VCaP (cell line): ENCODE results near the gene TERB1.

Experiments
- H3K27ac ChIP-seq: fragments of 450-650 bp; 2 replicates; pipeline ENCODE4 v1.5.1; 2017
- TF ChIP-seq, protein P1 (sequence below): fragments of 450-650 bp; conservative IDR thresholded peaks from 2 replicates; pipeline ENCODE4 v1.5.1; 2017; ENCODE audit warnings: mild to moderate bottlenecking, moderate library complexity

The TERB1 gene

DNA sequence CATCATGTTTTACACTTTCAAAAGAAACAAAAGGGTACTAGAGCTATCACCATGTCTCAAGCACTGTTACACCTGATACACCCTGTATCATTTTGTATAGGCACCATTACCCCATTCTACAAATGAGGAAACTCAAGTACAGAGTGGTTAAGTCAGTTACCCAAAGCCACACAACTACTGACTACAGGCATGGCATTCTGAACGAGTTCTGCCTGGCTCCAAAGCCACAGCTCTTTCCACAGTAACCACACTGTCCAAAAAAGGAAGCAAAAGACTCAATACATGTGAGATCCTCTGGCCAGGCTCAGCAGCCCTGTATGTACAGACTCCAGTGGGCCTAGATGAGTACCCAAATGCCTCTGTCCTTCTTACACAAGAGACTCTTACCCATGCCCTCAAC lies 54.7 kb downstream of the TERB1 start:
- H3K27ac ChIP-seq: no peak overlapping the region
- TF ChIP-seq, protein P1, sequence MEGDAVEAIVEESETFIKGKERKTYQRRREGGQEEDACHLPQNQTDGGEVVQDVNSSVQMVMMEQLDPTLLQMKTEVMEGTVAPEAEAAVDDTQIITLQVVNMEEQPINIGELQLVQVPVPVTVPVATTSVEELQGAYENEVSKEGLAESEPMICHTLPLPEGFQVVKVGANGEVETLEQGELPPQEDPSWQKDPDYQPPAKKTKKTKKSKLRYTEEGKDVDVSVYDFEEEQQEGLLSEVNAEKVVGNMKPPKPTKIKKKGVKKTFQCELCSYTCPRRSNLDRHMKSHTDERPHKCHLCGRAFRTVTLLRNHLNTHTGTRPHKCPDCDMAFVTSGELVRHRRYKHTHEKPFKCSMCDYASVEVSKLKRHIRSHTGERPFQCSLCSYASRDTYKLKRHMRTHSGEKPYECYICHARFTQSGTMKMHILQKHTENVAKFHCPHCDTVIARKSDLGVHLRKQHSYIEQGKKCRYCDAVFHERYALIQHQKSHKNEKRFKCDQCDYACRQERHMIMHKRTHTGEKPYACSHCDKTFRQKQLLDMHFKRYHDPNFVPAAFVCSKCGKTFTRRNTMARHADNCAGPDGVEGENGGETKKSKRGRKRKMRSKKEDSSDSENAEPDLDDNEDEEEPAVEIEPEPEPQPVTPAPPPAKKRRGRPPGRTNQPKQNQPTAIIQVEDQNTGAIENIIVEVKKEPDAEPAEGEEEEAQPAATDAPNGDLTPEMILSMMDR: no peak

DNA sequence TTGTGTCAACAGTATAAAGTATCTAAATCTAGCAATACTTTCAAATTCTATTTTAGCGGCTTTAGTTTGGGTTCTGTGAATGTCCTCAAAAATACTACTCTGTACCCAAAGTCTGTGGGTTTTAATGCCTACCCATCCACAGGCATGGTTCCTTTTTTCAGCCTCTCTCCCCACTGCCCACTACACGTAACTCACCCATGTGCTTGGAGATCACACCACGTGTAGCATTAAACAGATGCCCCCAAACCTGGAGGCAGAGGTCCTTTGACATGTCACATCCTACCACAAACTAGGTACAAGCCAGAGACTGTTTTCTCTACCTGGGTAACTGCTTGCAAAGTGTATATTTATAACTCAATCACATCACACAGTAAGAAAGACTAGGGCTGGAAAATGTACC lies 55.3 kb downstream of the TERB1 start:
- no peak overlapping the region for H3K27ac ChIP-seq
- TF ChIP-seq, protein P1: no peak

DNA sequence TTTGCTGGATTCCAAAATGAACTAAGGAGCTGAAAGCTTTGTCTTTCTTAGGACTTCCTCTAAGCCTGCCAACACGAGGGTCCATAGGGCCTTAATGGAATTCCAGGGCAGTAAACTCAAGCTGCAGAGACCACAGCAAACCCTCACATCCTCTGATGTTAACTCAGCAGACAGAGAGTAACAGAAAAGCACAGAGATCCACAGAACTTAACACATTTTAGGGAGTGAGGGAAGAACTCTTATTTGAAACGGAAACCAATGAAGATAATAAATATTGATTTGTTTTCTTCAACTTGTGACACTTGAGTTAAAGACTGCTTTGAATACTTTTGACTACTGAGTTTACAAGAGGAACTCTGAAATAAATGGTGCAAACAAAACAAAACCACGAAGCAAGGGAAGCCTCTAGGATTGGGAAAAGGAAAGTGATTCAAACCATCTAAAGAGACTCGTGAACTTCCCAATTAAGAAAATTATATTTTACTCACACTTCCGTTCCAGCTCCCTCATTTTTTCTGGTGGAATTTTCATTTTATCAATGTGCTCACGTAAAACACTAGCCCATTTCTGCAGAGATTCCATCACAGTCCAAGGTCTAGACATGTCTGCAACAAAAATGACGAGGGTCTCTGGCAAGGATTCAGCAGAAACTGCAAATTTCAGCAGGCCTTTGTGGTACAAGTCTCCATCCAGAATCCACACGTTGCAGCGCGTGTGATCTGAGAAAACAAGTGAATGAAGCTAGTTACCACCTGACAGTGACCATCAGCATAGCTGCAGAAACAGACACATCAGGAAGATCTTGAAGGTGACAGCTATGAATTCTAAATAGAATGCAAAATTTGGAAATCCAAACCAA lies 59.2 kb downstream of the TERB1 start:
- peak overlapping the region; percentile 65 for H3K27ac ChIP-seq
- TF ChIP-seq, protein P1: no peak

DNA sequence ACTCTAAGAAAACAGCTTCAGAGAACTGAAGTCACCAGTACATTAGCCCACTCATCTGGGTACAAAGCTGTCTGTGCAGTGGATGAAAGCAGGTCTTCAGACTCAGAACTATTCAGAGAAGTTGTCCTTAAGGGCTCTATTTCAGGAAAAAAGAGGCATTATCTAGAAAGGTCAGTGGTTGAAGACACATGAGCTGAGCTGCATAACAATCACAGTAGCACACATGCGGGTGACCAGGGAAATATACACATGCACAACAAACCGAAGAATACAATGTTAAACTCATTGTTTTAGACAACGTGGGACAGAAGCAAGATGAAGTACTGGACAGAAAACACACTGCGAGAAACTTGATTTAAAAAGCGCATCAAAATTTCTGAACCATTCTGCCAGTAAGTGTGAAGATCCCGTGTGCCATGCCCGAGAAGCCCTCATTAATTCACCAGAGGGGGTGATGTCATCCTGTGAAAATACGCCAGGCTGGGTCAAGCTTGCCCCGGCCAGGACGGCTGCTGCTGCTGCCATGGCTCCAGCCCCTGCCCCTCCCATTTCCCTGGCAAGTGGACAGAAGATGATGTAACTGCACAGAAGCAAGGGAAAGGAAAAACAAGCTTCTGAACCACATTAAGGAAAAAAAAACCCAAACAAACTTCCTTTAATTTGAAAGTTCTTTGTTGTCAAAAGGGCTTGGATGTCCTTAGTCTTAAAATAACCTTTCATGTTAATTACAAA lies 60.0 kb downstream of the TERB1 start:
- TF ChIP-seq, protein P1: no peak

DNA sequence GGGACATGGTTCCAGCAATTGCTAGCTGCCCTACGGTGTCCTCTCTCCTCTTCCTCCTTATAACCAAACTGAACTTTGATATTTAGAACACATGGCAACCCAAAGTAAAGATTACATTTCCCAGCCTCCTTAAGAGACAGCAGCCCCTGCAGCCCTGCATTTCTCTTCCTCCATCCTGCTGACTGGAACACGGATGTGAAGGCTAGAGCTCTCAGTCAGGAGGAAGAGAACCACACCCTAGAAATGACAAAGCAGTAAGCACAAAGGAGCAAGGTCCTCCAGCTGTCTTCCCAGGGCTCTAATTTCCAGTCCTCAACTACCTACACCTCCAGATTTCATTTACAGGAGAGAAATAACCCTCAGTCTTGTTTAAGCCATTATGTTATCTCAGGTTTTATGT lies 60.9 kb downstream of the TERB1 start:
- H3K27ac ChIP-seq: peak overlapping the region; percentile 65; the same call in 1 of the 2 replicates
- TF ChIP-seq, protein P1: no peak

More for the DNA sequence above, 60.0 kb downstream of the TERB1 start:
- H3K27ac ChIP-seq: peak overlapping the region; percentile 65

DNA sequence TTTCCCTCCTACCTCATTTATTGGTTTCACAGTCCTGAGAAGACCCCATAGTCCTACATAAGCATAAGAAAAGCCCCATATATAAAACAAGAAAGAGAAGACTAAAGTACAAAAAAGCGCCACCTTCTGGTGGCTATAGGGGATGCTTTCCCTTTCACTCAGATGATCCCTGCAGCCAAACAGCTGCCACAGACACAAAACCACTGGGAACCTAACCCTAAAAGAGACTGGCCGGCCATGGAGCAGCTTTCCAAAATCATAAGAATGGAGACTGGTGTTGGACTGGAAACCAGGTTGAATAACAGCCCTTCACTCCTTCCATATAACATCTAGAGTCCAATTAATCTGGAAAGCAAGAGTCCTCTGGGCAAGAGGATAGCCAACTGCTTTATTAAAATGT lies 61.4 kb downstream of the TERB1 start:
- H3K27ac ChIP-seq: no peak overlapping the region
- TF ChIP-seq, protein P1: peak; percentile 64

DNA sequence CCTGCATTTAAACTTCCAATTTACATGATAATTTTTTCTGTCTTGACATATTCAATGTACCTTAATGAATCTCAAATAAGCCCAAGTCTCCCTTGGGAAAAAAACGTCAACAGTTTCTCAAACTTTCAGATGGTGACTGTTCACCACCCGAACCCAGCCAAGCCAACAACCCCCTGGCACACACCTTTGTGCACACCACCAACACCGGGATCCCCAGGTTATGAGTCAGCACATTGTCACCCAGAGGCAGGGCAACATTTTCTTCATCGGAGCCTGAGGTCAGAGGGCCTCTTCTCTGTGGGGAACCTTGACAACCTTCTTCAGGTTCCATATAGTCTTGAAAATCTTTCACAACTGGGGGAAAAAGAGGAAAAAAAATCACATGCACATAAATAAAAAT lies 65.5 kb downstream of the TERB1 start:
- TF ChIP-seq, protein P1: no peak
- no peak overlapping the region for H3K27ac ChIP-seq
